Vagina (tissue), 2 donors: Measurements from ENCODE around the gene PTGER3. TPM values are rescaled to one million over a fixed set of nuclear protein-coding genes. Genes with fewer than 3 reads are reported as not detected.

Experiments
- DNase-seq, 2 donors: peaks; one replicate each; pipeline ENCODE4 v3.0.0-alpha.2; 2017; ENCODE audit errors: extremely low spot score in 2 of 2
- H3K27ac ChIP-seq: fragments of 200-600 bp; sonication (generic); one replicate; pipeline ENCODE4 v1.5.1; 2019
- H3K27me3 ChIP-seq: fragments of 200-600 bp; sonication (generic); one replicate; pipeline ENCODE4 v1.5.1; 2019
- H3K36me3 ChIP-seq, 2 donors: fragments of 200-600 bp; sonication (generic); one replicate each; pipeline ENCODE4 v1.5.1; 2017 to 2019
- H3K4me1 ChIP-seq: fragments of 200-600 bp; sonication (generic); one replicate; pipeline ENCODE4 v1.5.1; 2019
- H3K4me3 ChIP-seq, 2 donors: fragments of 200-600 bp; sonication (generic); 1 replicate in 1 of 2; 2 replicates in 1 of 2; pipeline ENCODE4 v1.5.1; 2016 to 2019
- H3K9me3 ChIP-seq: fragments of 200-600 bp; sonication (generic); one replicate; pipeline ENCODE4 v1.5.1; 2019
- CTCF ChIP-seq, 3 experiments: fragments of 450-650 bp in 2 of 3; fragments of 200-600 bp in 1 of 3; sonication (generic) in 1 of 3; IDR thresholded peaks; one replicate each; pipeline ENCODE4 v1.5.1; 2017 to 2019; ENCODE audit warnings: antibody characterized with exemption in 3 of 3, mild to moderate bottlenecking in 2 of 3, moderate library complexity in 2 of 3
- POLR2A ChIP-seq, 2 donors: fragments of 450-650 bp; IDR thresholded peaks; one replicate each; pipeline ENCODE4 v1.6.1; 2017; ENCODE audit warnings: antibody characterized with exemption in 2 of 2, mild to moderate bottlenecking in 2 of 2, moderate library complexity in 2 of 2
- POLR2AphosphoS5 ChIP-seq, 2 donors: sonication (generic); formaldehyde crosslinking; IDR thresholded peaks; one replicate each; pipeline ENCODE4 v1.9.0; 2017; ENCODE audit warnings: antibody characterized with exemption in 2 of 2, mild to moderate bottlenecking in 2 of 2, low read depth in 1 of 2; ENCODE audit not compliant: insufficient read depth in 1 of 2
- intact Hi-C: fragments of 100-400 bp; cut with DNase I; formaldehyde crosslinking; loops from one replicate; pipeline ENCODE4 v1.15.1; 2023
- total RNA-seq: library from RNA; depleted of rRNA; stranded (reverse); fragments of >200 nt; gene quantifications from one replicate; pipeline ENCODE4 v1.2.3, GENCODE V29; 2016

PTGER3 gene
- total RNA-seq, 1 donor from 2014 or later, result 17.7 TPM

GRCh38 chr1:71045463-71046028 lies 2.1 kb downstream of the PTGER3 start:
- no peak overlapping the region for H3K27ac ChIP-seq
- DNase-seq, result no peak
- no peaks in the 10 kb centered on the region for H3K27me3 ChIP-seq
- peaks cover 15% of the 10 kb centered on the region for H3K4me1 ChIP-seq
- no peaks in the 10 kb centered on the region for H3K9me3 ChIP-seq
- no peak for TF ChIP-seq POLR2A (IDR thresholded peaks at IDR 0.05)
- intact Hi-C loops, result no loop called here
- no peaks in the 10 kb centered on the region for H3K36me3 ChIP-seq
- H3K4me3 ChIP-seq, result no peak overlapping the region

GRCh38 chr1:71044833-71045232 lies 2.8 kb downstream of the PTGER3 start:
- no peak for DNase-seq
- H3K4me1 ChIP-seq, result peaks cover 15% of the 10 kb centered on the region
- no peak overlapping the region for H3K4me3 ChIP-seq
- H3K36me3 ChIP-seq, result no peaks in the 10 kb centered on the region
- no peaks in the 10 kb centered on the region for H3K27me3 ChIP-seq
- H3K27ac ChIP-seq, result no peak overlapping the region
- no peaks in the 10 kb centered on the region for H3K9me3 ChIP-seq
- intact Hi-C loops, result no loop called here
- TF ChIP-seq POLR2A (IDR thresholded peaks at IDR 0.05) (no peak), POLR2AphosphoS5 (IDR thresholded peaks at IDR 0.05; ENCODE audit: insufficient read depth in 1 of 2, low read depth in 1 of 2) (no peak), CTCF (IDR thresholded peaks at IDR 0.05) (no peak)

GRCh38 chr1:71043065-71043464 lies 4.6 kb downstream of the PTGER3 start:
- peaks cover 12% of the 10 kb centered on the region for H3K4me1 ChIP-seq
- no peak for DNase-seq
- no peak overlapping the region for H3K4me3 ChIP-seq
- no peaks in the 10 kb centered on the region for H3K27me3 ChIP-seq
- intact Hi-C loops, result no loop called here
- H3K27ac ChIP-seq, result no peak overlapping the region
- no peaks in the 10 kb centered on the region for H3K36me3 ChIP-seq
- no peak for TF ChIP-seq CTCF (IDR thresholded peaks at IDR 0.05)
- TF ChIP-seq POLR2AphosphoS5 (IDR thresholded peaks at IDR 0.05; ENCODE audit: insufficient read depth in 1 of 2, low read depth in 1 of 2), result no peak
- TF ChIP-seq POLR2A (IDR thresholded peaks at IDR 0.05), result no peak
- no peaks in the 10 kb centered on the region for H3K9me3 ChIP-seq

GRCh38 chr1:71041806-71042205 lies 5.8 kb downstream of the PTGER3 start:
- TF ChIP-seq POLR2AphosphoS5 (IDR thresholded peaks at IDR 0.05; ENCODE audit: insufficient read depth in 1 of 2, low read depth in 1 of 2) (no peak), POLR2A (IDR thresholded peaks at IDR 0.05) (no peak), CTCF (IDR thresholded peaks at IDR 0.05) (no peak)
- H3K27me3 ChIP-seq, result no peaks in the 10 kb centered on the region
- no peak overlapping the region for H3K4me3 ChIP-seq
- no peak overlapping the region for H3K27ac ChIP-seq
- intact Hi-C loops, result no loop called here
- H3K36me3 ChIP-seq, result no peaks in the 10 kb centered on the region
- peaks cover 2% of the 10 kb centered on the region for H3K4me1 ChIP-seq
- no peaks in the 10 kb centered on the region for H3K9me3 ChIP-seq
- DNase-seq, result no peak

GRCh38 chr1:71039661-71040262 lies 7.9 kb downstream of the PTGER3 start:
- intact Hi-C loops, result no loop called here
- Histone ChIP-seq H3K4me3 (no peak overlapping the region), H3K36me3 (no peaks in the 10 kb centered on the region), H3K4me1 (no peaks in the 10 kb centered on the region), H3K9me3 (no peaks in the 10 kb centered on the region), H3K27ac (no peak overlapping the region), H3K27me3 (no peaks in the 10 kb centered on the region)
- TF ChIP-seq POLR2AphosphoS5 (IDR thresholded peaks at IDR 0.05; ENCODE audit: insufficient read depth in 1 of 2, low read depth in 1 of 2) (no peak), CTCF (IDR thresholded peaks at IDR 0.05) (no peak), POLR2A (IDR thresholded peaks at IDR 0.05) (no peak)
- DNase-seq, result no peak
